ENCODE data around the gene GFOD1.

The GFOD1 gene

GRCh38 chr6:13425943-13426931 is 61.2 kb downstream of the GFOD1 start:
- in situ Hi-C loops (cut with HindIII; ENCODE audit: low pct_unique_long_range_greater_than_20kb, low sequenced_read_pairs), result no loop called here
- TF ChIP-seq JUND (IDR thresholded peaks at IDR 0.05; ENCODE audit: low read depth), result no peak
- DNase-seq (ENCODE audit: low read depth in 1 of 2, low spot score in 1 of 2), result peak in 1 of 2 experiments; percentile 34

GRCh38 chr6:13425270-13425873 is 62.0 kb downstream of the GFOD1 start:
- TF ChIP-seq JUND (IDR thresholded peaks at IDR 0.05; ENCODE audit: low read depth), result no peak
- no peak for DNase-seq (ENCODE audit: low read depth in 1 of 2, low spot score in 1 of 2)
- in situ Hi-C loops (cut with HindIII; ENCODE audit: low pct_unique_long_range_greater_than_20kb, low sequenced_read_pairs), result no loop called here

DNA sequence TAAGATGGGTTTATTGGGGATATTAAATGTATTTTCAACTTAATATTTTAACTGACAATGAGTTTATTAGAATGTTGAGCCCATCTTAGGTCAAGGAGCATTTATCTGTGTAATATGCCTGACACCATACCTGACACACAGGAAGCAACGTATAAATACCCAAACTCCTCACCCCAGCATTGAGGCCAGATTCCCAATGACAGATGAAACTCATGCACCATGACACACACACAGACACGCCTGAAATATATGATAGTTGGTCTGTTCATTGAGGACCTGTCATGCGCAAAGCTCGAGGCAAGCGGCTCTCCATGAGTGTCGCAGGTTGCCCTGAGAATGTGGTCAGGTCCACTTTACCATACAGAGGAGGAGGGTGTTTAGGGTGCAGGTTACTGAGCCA is 64.1 kb downstream of the GFOD1 start:
- in situ Hi-C loops (cut with HindIII; ENCODE audit: low pct_unique_long_range_greater_than_20kb, low sequenced_read_pairs), result no loop called here
- TF ChIP-seq JUND (IDR thresholded peaks at IDR 0.05; ENCODE audit: low read depth), result no peak
- no peak for DNase-seq (ENCODE audit: low read depth in 1 of 2, low spot score in 1 of 2)

DNA sequence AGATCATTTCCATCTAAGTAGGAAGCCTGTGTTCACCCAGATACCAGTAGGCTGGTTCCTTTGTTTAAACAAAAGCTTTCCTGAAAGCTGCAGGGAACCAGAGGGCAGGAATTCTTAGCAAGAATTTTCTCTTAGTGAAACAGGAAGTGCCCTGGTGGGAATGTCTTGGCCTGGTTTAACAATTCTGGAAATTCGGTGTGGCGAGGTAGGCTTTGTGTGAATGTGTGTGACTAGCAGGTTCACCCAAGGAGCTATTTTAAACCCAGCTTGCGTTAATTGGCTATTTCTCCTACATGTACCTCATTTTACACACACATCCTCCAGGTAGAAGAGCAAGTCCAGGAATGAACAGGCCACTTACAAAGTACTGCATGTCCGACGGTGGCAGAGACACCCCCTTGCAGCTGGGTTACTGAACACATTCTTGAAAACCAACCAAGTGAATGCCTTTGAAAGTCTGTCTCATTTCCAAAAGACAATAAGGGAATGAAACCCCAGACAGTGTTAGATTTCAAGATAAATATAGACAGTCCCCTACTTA is 64.6 kb downstream of the GFOD1 start:
- in situ Hi-C loops (cut with HindIII; ENCODE audit: low pct_unique_long_range_greater_than_20kb, low sequenced_read_pairs), result no loop called here

DNA sequence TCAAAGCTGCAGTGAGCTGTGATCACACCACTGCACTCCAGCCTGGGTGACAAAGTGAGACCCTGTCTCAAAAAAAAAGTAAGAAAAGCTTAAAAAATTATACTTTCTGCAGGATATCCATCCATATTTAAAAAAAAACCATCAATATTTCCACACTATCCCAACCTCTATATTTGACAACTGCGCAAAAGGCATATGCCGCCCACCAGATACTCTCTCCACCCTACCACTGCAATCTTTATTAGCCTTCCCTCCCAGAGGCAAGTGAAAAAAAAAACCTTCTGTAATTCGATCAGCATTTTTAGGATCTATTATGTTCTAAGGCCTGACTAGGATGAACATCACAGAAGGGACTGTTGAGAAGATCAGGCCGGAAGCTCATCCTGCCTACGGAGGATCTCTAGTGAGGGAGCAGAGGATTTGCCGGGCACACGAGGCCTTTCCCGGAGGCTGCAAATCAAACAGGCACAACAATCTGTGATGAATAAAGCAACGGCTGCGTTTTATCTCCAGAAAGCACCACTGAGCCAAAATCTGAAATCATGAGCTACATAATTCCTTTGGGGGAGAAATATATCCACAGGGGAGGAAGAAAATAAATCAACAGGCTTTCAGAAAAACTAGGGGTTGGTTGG is 65.9 kb downstream of the GFOD1 start:
- TF ChIP-seq JUND (IDR thresholded peaks at IDR 0.05; ENCODE audit: low read depth), result no peak
- in situ Hi-C loops (cut with HindIII; ENCODE audit: low pct_unique_long_range_greater_than_20kb, low sequenced_read_pairs), result no loop called here
- no peak for DNase-seq (ENCODE audit: low read depth in 1 of 2, low spot score in 1 of 2)

More for the DNA sequence above, 64.6 kb downstream of the GFOD1 start:
- TF ChIP-seq JUND (IDR thresholded peaks at IDR 0.05; ENCODE audit: low read depth), result no peak
- peak in 1 of 2 experiments; percentile 18 for DNase-seq (ENCODE audit: low read depth in 1 of 2, low spot score in 1 of 2)

- no peak for DNase-seq (ENCODE audit: low read depth in 1 of 2, low spot score in 1 of 2)
- TF ChIP-seq JUND (IDR thresholded peaks at IDR 0.05; ENCODE audit: low read depth), result no peak
- in situ Hi-C loops (cut with HindIII; ENCODE audit: low pct_unique_long_range_greater_than_20kb, low sequenced_read_pairs), result no loop called here
Measured at GRCh38 chr6:13420269-13420668, 67.1 kb downstream of the GFOD1 start.

DNA sequence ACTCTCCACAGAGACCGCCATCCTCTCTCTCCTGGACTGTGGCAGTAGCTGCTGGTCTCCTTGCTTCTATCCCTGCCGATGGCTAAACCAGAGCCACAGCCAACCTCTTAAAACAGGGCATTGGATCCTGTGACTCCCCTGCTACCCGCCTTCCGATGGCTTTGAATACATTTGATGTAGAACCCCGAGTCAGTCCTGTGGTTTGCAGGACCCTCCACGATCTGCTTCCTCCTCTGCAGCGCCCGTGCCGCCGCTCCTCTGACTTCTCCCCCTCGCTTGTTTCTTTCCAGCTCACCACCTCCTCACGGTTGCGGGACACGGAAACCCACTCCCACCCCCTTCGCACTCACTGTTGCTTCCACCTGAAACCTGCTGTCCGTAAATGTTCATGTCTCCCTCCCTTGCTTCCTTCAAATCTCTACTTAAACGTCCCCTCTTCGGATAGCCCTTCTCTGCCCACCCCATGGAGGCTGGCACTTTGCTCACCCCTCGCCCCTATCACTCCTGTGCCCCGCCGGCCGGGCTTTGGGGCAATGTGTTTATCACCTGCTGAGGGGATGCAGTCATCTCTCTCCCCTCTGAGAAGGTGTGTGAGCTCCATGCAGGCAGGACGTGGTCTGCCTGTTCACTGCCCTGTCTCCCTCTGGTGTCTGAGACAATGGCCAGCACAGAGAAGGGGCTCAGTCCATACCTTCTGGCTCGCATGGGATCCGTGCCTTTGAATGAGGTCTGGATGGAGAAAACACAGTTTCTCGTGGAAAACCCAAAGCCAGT is 67.8 kb downstream of the GFOD1 start:
- TF ChIP-seq JUND (IDR thresholded peaks at IDR 0.05; ENCODE audit: low read depth), result no peak
- DNase-seq (ENCODE audit: low read depth in 1 of 2, low spot score in 1 of 2), result no peak
- in situ Hi-C loops (cut with HindIII; ENCODE audit: low pct_unique_long_range_greater_than_20kb, low sequenced_read_pairs), result no loop called here

GRCh38 chr6:13418844-13419243 is 68.6 kb downstream of the GFOD1 start:
- in situ Hi-C loops (cut with HindIII; ENCODE audit: low pct_unique_long_range_greater_than_20kb, low sequenced_read_pairs), result no loop called here
- TF ChIP-seq JUND (IDR thresholded peaks at IDR 0.05; ENCODE audit: low read depth), result no peak
- DNase-seq (ENCODE audit: low read depth in 1 of 2, low spot score in 1 of 2), result no peak

- DNase-seq (ENCODE audit: low read depth in 1 of 2, low spot score in 1 of 2), result no peak
- TF ChIP-seq JUND (IDR thresholded peaks at IDR 0.05; ENCODE audit: low read depth), result no peak
- in situ Hi-C loops (cut with HindIII; ENCODE audit: low pct_unique_long_range_greater_than_20kb, low sequenced_read_pairs), result no loop called here
Measured at GRCh38 chr6:13417954-13418353, 69.4 kb downstream of the GFOD1 start.

DNA sequence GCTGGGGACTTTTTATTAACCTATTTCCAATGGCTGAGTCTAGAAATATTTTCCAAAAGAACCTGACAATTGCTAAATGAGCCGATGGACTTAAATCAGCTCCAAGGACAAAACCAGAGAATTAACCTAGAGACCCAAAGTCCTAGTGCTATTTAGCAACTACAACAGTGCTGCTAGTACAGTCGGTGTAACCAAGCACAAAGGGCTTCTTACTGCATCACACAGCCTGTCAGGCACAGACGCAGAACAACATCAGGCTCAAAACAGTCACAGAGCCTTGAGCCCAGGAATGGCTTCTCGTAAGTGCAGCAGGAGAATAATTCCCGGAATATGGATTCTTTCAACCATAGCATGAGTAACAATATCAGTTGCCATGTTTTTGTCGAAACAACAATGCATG is 70.0 kb downstream of the GFOD1 start:
- TF ChIP-seq JUND (IDR thresholded peaks at IDR 0.05; ENCODE audit: low read depth), result no peak
- in situ Hi-C loops (cut with HindIII; ENCODE audit: low pct_unique_long_range_greater_than_20kb, low sequenced_read_pairs), result no loop called here
- DNase-seq (ENCODE audit: low read depth in 1 of 2, low spot score in 1 of 2), result no peak

- in situ Hi-C loops (cut with HindIII; ENCODE audit: low pct_unique_long_range_greater_than_20kb, low sequenced_read_pairs), result no loop called here
- no peak for TF ChIP-seq JUND (IDR thresholded peaks at IDR 0.05; ENCODE audit: low read depth)
- DNase-seq (ENCODE audit: low read depth in 1 of 2, low spot score in 1 of 2), result no peak
Measured at GRCh38 chr6:13415283-13415682, 72.1 kb downstream of the GFOD1 start.
